NCI-H526 treated with DMSO at 0.1 percent for 48 hours (cell line): ENCODE results near the gene FARSA.
"Not testable (repeated sequence)": the region's sequence is repeated elsewhere in the genome, so short reads cannot be mapped to it uniquely, and the experiment has no call there.

Experiments used
- DNase-seq: peaks from one replicate; lab custom pipeline; 2025; lab: John Stamatoyannopoulos, UW

The FARSA gene

DNA sequence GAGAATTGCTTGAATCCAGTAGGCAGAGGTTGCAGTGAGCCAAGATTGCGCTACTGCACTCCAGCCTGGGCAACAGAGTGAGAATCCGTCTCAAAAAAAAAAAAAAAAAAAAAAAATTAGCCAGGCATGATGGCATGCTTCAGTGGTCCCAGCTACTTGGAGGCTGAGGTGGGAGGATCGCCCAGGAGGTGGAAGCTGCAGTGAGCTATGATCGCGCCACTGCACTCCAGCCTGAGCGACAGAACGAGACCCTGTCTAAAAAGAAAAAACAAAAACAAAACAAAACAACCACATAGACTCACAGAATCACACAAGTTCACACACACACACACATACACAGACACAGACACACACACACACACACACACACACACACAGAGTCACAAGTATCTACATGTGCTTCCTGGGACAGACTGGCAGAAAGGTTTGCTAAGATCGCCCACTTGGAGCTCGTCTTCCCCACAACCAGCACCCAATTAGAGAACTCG lies 43.2 kb downstream of the FARSA start:
- not testable (repeated sequence) for DNase-seq

GRCh38 chr19:12888006-12888603 lies 45.4 kb downstream of the FARSA start:
- no peak for DNase-seq

GRCh38 chr19:12886969-12887747 lies 46.4 kb downstream of the FARSA start, which contains the start of gene KLF1:
Gene KLF1 (minus strand): TSS chr19:12887201. CDS start chr19:12887140, 61 bp downstream.
- no peak for DNase-seq

DNA sequence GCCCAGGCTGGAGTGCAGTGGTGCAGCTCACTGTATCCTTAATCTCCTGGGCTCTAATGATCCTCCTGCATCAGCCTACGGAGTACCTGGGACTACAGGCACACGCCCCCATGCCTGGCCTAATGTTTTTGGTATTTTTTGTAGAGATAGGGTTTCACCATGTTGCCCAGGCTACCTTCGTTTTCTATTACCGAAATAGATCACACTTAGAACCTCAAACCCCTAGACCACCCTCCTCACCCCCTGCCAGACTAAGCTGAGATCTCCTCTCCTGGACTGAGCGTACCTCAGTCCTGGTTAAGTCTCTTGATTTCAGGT lies 46.9 kb downstream of the FARSA start:
- DNase-seq, result no peak

GRCh38 chr19:12885749-12886650 lies 47.5 kb downstream of the FARSA start:
- no peak for DNase-seq

GRCh38 chr19:12884926-12885748 lies 48.4 kb downstream of the FARSA start:
- peak; percentile 55 for DNase-seq

GRCh38 chr19:12884627-12884925 lies 48.9 kb downstream of the FARSA start:
- DNase-seq, result no peak

GRCh38 chr19:12884202-12884601 lies 49.3 kb downstream of the FARSA start:
- DNase-seq, result no peak

DNA sequence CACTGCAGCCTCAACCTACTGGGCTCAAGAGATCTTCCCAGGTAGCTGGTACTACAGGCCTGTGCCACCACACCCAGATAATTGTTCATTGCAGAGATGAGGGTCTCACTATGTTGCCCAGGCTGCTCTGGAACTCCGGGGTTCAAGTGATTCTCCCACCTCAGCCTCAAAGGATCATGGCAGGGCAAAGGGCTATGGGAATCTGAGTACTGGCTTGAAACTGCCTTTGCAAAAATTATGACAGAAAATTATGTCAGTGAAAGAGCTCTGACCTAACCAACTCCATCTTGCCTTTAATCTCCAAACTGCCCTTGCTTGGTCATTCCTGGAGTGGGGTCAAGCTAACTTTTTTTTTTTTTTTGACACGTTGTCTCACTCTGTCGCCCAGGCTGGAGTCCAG lies 50.9 kb downstream of the FARSA start:
- DNase-seq, result no peak

GRCh38 chr19:12881172-12881808 lies 52.2 kb downstream of the FARSA start, which contains the start of gene DNASE2:
Gene DNASE2 (minus strand): TSS chr19:12881449. CDS start chr19:12881375, 74 bp downstream.
- peak; percentile 82 for DNase-seq

GRCh38 chr19:12880551-12881171 lies 52.9 kb downstream of the FARSA start:
- no peak for DNase-seq

DNA sequence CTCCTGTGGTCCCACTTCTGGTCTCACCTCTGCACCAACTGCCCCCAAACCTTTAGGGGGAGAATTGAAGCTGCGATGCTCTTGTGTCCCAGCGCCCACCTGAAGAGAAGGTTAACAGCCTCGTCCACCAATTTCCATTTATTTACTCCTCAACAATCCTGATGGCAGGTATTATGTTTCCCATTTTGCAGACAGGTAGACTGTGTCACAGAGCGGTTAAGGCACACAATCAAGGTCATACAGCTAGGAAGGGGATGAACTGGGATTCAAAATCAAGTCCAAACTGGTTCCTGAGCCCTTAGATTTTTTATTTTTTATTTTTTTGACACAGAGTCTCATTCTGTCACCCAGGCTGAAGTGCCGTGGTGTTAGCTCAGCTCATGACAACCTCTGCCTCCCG lies 58.4 kb downstream of the FARSA start:
- DNase-seq, result no peak

DNA sequence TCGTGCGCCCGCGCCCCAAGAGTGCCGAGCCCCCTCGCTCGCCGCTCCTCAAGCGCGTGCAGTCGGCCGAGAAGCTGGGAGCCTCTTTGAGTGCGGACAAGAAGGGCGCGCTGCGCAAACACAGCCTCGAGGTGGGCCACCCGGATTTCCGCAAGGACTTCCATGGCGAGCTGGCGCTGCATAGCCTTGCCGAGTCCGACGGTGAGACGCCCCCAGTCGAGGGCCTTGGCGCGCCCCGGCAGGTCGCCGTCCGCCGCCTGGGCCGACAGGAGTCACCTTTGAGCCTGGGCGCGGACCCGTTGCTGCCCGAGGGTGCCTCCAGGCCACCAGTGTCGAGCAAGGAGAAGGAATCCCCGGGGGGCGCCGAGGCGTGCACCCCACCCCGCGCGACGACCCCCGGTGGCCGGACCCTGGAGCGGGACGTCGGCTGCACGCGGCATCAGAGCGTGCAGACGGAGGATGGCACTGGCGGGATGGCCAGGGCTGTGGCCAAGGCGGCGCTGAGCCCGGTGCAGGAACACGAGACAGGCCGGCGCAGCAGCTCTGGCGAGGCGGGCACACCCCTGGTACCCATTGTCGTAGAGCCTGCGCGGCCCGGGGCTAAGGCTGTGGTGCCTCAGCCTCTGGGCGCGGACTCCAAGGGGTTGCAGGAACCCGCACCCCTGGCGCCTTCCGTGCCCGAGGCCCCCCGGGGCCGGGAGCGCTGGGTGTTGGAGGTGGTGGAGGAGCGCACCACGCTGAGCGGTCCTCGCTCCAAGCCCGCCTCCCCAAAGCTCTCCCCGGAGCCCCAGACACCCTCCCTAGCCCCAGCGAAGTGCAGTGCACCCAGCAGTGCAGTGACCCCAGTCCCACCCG lies 59.4 kb downstream of the FARSA start:
- DNase-seq, result no peak

DNA sequence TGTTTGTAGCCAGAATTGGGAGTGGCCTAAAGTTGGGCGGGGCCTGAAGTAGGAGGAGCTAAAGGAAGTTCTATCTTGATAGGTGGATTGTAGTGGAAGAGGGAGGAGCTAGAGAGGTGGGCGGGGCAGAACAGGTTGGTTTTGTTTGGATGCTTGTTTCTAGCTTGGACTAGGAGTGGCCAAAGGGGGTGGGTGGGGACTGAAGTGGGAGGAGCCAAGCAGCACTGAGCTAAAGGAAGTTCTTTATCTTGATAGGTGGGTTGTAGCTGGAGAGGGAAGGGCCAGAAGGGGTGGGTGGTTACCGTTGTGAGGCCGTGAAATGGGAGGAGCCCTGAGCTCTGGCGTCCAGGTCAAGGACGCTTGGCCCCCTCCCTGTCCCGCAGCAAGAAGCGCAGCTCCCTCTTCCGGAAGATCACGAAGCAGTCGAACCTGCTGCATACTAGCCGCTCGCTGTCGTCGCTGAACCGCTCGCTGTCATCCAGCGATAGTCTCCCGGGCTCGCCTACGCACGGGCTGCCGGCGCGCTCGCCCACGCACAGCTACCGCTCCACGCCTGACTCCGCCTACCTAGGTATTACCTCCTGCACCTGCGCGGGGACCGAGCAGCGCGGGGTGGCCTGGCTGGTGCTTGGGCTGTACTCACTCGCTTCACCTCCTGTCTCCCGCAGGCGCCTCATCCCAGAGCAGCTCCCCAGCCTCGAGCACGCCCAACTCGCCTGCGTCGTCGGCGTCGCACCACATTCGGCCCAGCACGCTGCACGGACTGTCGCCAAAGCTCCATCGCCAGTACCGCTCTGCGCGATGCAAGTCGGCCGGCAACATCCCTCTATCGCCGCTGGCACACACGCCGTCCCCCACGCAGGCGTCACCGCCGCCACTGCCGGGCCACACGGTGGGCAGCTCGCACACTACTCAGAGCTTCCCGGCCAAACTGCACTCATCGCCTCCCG lies 60.3 kb downstream of the FARSA start:
- DNase-seq, result no peak
